GM23338 (cell line): ENCODE data around the gene HLA-DQB1. TPM values are rescaled to one million over a fixed set of nuclear protein-coding genes. Genes with fewer than 3 reads are reported as not detected.

Experiments used
- ATAC-seq: fragments of 200-7000 bp; cut with Tn5 transposase; 3 replicates; pipeline ENCODE4 v1.9.1; 2020
- DNase-seq: peaks from one replicate; pipeline ENCODE4 v3.0.0-alpha.2; 2015; ENCODE audit warnings: low spot score
- H2AFZ ChIP-seq: fragments of 200-600 bp; sonication (generic); 2 replicates; pipeline ENCODE4 v1.8.0; 2016; ENCODE audit warnings: antibody characterized with exemption, mild to moderate bottlenecking, moderate library complexity
- H3F3A ChIP-seq: fragments of 200-600 bp; sonication (generic); replicated peaks from 2 replicates; pipeline ENCODE4 v1.8.0; 2017; ENCODE audit warnings: antibody characterized with exemption, mixed run types, low read depth
- H3K27ac ChIP-seq: fragments of 200-600 bp; sonication (generic); 2 replicates; pipeline ENCODE4 v1.6.1; 2016; ENCODE audit warnings: low read depth
- H3K27me3 ChIP-seq: fragments of 200-600 bp; sonication (generic); 2 replicates; pipeline ENCODE4 v1.8.0; 2016; ENCODE audit warnings: mild to moderate bottlenecking, mixed run types, moderate library complexity; ENCODE audit not compliant: insufficient read depth
- H3K36me3 ChIP-seq: fragments of 200-600 bp; sonication (generic); 2 replicates; pipeline ENCODE4 v1.8.0; 2016; ENCODE audit warnings: mild to moderate bottlenecking; ENCODE audit not compliant: insufficient read depth
- H3K4me1 ChIP-seq: fragments of 200-600 bp; sonication (generic); 2 replicates; pipeline ENCODE4 v1.8.0; 2016; ENCODE audit warnings: mild to moderate bottlenecking, moderate library complexity; ENCODE audit not compliant: insufficient read depth
- H3K4me2 ChIP-seq: fragments of 200-600 bp; sonication (generic); 2 replicates; pipeline ENCODE4 v1.7.1; 2017; ENCODE audit warnings: mixed run types
- H3K4me3 ChIP-seq: fragments of 200-600 bp; sonication (generic); 2 replicates; pipeline ENCODE4 v1.6.1; 2016; ENCODE audit warnings: mixed run types
- H3K79me2 ChIP-seq: fragments of 200-600 bp; sonication (generic); replicated peaks from 2 replicates; pipeline ENCODE4 v1.8.0; 2017; ENCODE audit warnings: mild to moderate bottlenecking; ENCODE audit not compliant: insufficient read depth
- H3K9me2 ChIP-seq: fragments of 200-600 bp; sonication (generic); 2 replicates; pipeline ENCODE4 v1.8.0; 2017; ENCODE audit not compliant: insufficient read depth
- H4K20me1 ChIP-seq: fragments of 200-600 bp; sonication (generic); replicated peaks from 2 replicates; pipeline ENCODE4 v1.8.0; 2017; ENCODE audit warnings: mild to moderate bottlenecking; ENCODE audit not compliant: insufficient read depth
- H3K27ac Mint-ChIP-seq: 2 replicates; pipeline ENCODE4 v1.8.0; 2020; ENCODE audit warnings: inconsistent platforms, mild to moderate bottlenecking, moderate library complexity, mixed read lengths
- H3K27me3 Mint-ChIP-seq: 3 replicates; pipeline ENCODE4 v1.8.0; 2022; ENCODE audit warnings: low read depth, mild to moderate bottlenecking, moderate library complexity, mixed read lengths, inconsistent platforms; ENCODE audit not compliant: insufficient read depth, poor library complexity
- H3K36me3 Mint-ChIP-seq: 3 replicates; pipeline ENCODE4 v1.8.0; 2021; ENCODE audit warnings: low read depth, mild to moderate bottlenecking, inconsistent platforms, moderate library complexity, mixed read lengths
- H3K4me1 Mint-ChIP-seq: 3 replicates; pipeline ENCODE4 v1.8.0; 2020; ENCODE audit warnings: mild to moderate bottlenecking, inconsistent platforms, mixed read lengths
- H3K4me3 Mint-ChIP-seq: 3 replicates; pipeline ENCODE4 v1.8.0; 2021; ENCODE audit warnings: moderate library complexity, mild to moderate bottlenecking, inconsistent platforms, mixed read lengths
- H3K9me3 Mint-ChIP-seq: 3 replicates; pipeline ENCODE4 v1.8.0; 2020; ENCODE audit warnings: moderate library complexity, mild to moderate bottlenecking, inconsistent platforms, mixed read lengths
- CREB1 ChIP-seq: fragments of 250-450 bp; sonication (Bioruptor Pico); IDR thresholded peaks from 2 replicates; pipeline ENCODE4 v1.5.0; 2020; ENCODE audit warnings: low read depth, mild to moderate bottlenecking, moderate library complexity
- EZH2 ChIP-seq: fragments of 200-600 bp; sonication (generic); IDR thresholded peaks from one replicate; pipeline ENCODE4 v1.8.0; 2017; ENCODE audit warnings: antibody characterized with exemption, mild to moderate bottlenecking, low read depth; ENCODE audit not compliant: unreplicated experiment
- EZH2phosphoT487 ChIP-seq: fragments of 200-600 bp; sonication (generic); IDR thresholded peaks from one replicate; pipeline ENCODE4 v1.8.1; 2018; ENCODE audit warnings: antibody characterized with exemption; ENCODE audit not compliant: unreplicated experiment
- JUNB ChIP-seq: IDR thresholded peaks from one replicate; pipeline ENCODE4 v1.6.1; 2016; ENCODE audit warnings: antibody characterized with exemption; ENCODE audit not compliant: unreplicated experiment
- NANOG ChIP-seq: IDR thresholded peaks from 2 replicates; pipeline ENCODE4 v1.6.1; 2016; ENCODE audit warnings: antibody characterized with exemption, borderline replicate concordance
- POLR2AphosphoS5 ChIP-seq: IDR thresholded peaks from 2 replicates; pipeline ENCODE4 v1.6.1; 2016; ENCODE audit warnings: antibody characterized with exemption, low read depth
- STAT1 ChIP-seq: IDR thresholded peaks from one replicate; pipeline ENCODE4 v1.6.1; 2016; ENCODE audit warnings: antibody characterized with exemption; ENCODE audit not compliant: unreplicated experiment
- ZNF114 ChIP-seq: fragments of 250-450 bp; sonication (Bioruptor Pico); IDR thresholded peaks from 2 replicates; pipeline ENCODE4 v1.5.0; 2020; ENCODE audit warnings: mild to moderate bottlenecking, moderate library complexity
- ZNF331 ChIP-seq: fragments of 250-450 bp; sonication (Bioruptor Pico); IDR thresholded peaks from 2 replicates; pipeline ENCODE4 v1.5.0; 2020; ENCODE audit warnings: low read depth, mild to moderate bottlenecking, moderate library complexity
- polyA plus RNA-seq: library from polyadenylated mRNA; unstranded; fragments of >200 nt; fragmentation: Nextera tagmentation; extraction: Ambion mirVana; gene quantifications from 2 replicates; pipeline ENCODE4 v1.2.1, GENCODE V29; 2016
- total RNA-seq: library from RNA; depleted of rRNA; stranded (reverse); fragments of >200 nt; shearing (Covaris generic); gene quantifications from 2 replicates; pipeline ENCODE4 v1.2.3, GENCODE V29; 2014
- TF ChIP-seq, protein P1 (sequence below): IDR thresholded peaks from one replicate; pipeline ENCODE4 v1.6.1; 2018; ENCODE audit warnings: antibody characterized with exemption; ENCODE audit not compliant: unreplicated experiment
- TF ChIP-seq, protein P2 (sequence below), 2 experiments: fragments of 200-600 bp in 1 of 2; sonication (generic) in 1 of 2; conservative IDR thresholded peaks; 2 replicates each; pipeline versions ENCODE4 v1.5.1 to v1.6.1; 2016 to 2017; ENCODE audit warnings: antibody characterized with exemption in 2 of 2, low read depth in 2 of 2, mild to moderate bottlenecking in 2 of 2, moderate library complexity in 1 of 2
- TF ChIP-seq, protein P3 (sequence below): IDR thresholded peaks from 2 replicates; pipeline ENCODE4 v1.6.1; 2016; ENCODE audit warnings: antibody characterized with exemption
- TF ChIP-seq, protein P4 (sequence below): fragments of 250-450 bp; sonication (Bioruptor Pico); IDR thresholded peaks from 2 replicates; pipeline ENCODE4 v1.5.0; 2020; ENCODE audit warnings: mild to moderate bottlenecking, moderate library complexity

Gene HLA-DQB1
- total and polyA plus RNA-seq, 2 experiments from 2014 or later: 5.7 to 6.5 TPM

DNA sequence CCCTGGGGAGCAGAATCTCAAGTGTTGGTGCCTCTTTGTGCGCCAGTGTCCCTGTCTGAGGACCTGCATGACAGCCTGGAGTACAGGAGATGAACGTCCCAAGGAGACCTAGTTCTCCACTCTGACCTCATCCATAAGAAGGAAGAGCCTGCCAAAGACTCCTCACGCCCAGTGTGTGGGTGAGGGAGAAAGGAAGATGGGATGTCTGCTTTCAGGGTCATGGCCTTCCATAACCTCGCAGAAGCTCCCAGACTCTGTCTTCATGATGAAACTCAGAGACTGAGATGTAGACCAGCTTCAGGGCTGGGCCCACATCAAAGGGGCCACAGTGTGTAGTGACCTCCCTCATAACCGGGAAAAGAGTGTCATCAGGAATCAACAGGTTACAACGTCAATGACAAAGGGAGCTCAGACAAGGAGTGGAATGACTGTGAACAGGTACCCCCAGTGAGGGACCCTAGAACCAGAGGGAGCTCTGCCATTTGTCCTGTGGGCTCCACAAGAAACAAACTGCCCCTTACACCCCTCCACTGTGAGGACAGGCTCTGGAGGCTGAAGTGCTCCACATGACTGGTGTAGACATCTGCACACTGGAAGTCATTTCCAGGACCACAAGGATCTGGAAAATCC, 8.1 kb downstream of the HLA-DQB1 start:
- H3K4me1 ChIP-seq: no peaks in the 10 kb centered on the region
- peaks cover 50% of the 10 kb centered on the region for H3K36me3 Mint-ChIP-seq
- H3K9me2 ChIP-seq: no peaks in the 10 kb centered on the region
- TF ChIP-seq, protein P1, sequence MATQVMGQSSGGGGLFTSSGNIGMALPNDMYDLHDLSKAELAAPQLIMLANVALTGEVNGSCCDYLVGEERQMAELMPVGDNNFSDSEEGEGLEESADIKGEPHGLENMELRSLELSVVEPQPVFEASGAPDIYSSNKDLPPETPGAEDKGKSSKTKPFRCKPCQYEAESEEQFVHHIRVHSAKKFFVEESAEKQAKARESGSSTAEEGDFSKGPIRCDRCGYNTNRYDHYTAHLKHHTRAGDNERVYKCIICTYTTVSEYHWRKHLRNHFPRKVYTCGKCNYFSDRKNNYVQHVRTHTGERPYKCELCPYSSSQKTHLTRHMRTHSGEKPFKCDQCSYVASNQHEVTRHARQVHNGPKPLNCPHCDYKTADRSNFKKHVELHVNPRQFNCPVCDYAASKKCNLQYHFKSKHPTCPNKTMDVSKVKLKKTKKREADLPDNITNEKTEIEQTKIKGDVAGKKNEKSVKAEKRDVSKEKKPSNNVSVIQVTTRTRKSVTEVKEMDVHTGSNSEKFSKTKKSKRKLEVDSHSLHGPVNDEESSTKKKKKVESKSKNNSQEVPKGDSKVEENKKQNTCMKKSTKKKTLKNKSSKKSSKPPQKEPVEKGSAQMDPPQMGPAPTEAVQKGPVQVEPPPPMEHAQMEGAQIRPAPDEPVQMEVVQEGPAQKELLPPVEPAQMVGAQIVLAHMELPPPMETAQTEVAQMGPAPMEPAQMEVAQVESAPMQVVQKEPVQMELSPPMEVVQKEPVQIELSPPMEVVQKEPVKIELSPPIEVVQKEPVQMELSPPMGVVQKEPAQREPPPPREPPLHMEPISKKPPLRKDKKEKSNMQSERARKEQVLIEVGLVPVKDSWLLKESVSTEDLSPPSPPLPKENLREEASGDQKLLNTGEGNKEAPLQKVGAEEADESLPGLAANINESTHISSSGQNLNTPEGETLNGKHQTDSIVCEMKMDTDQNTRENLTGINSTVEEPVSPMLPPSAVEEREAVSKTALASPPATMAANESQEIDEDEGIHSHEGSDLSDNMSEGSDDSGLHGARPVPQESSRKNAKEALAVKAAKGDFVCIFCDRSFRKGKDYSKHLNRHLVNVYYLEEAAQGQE: no peak
- TF ChIP-seq JUNB (no peak), EZH2 (no peak), ZNF114 (no peak), POLR2AphosphoS5 (no peak), CREB1 (no peak), STAT1 (no peak), NANOG (no peak), ZNF331 (CRISPR knock-in tag) (no peak), EZH2phosphoT487 (no peak)
- TF ChIP-seq, protein P2, sequence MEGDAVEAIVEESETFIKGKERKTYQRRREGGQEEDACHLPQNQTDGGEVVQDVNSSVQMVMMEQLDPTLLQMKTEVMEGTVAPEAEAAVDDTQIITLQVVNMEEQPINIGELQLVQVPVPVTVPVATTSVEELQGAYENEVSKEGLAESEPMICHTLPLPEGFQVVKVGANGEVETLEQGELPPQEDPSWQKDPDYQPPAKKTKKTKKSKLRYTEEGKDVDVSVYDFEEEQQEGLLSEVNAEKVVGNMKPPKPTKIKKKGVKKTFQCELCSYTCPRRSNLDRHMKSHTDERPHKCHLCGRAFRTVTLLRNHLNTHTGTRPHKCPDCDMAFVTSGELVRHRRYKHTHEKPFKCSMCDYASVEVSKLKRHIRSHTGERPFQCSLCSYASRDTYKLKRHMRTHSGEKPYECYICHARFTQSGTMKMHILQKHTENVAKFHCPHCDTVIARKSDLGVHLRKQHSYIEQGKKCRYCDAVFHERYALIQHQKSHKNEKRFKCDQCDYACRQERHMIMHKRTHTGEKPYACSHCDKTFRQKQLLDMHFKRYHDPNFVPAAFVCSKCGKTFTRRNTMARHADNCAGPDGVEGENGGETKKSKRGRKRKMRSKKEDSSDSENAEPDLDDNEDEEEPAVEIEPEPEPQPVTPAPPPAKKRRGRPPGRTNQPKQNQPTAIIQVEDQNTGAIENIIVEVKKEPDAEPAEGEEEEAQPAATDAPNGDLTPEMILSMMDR (conservative IDR thresholded peaks at IDR 0.05; ENCODE audit: low read depth in 2 of 2): no peak
- TF ChIP-seq, protein P3, sequence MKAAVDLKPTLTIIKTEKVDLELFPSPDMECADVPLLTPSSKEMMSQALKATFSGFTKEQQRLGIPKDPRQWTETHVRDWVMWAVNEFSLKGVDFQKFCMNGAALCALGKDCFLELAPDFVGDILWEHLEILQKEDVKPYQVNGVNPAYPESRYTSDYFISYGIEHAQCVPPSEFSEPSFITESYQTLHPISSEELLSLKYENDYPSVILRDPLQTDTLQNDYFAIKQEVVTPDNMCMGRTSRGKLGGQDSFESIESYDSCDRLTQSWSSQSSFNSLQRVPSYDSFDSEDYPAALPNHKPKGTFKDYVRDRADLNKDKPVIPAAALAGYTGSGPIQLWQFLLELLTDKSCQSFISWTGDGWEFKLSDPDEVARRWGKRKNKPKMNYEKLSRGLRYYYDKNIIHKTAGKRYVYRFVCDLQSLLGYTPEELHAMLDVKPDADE: no peak
- TF ChIP-seq, protein P4, sequence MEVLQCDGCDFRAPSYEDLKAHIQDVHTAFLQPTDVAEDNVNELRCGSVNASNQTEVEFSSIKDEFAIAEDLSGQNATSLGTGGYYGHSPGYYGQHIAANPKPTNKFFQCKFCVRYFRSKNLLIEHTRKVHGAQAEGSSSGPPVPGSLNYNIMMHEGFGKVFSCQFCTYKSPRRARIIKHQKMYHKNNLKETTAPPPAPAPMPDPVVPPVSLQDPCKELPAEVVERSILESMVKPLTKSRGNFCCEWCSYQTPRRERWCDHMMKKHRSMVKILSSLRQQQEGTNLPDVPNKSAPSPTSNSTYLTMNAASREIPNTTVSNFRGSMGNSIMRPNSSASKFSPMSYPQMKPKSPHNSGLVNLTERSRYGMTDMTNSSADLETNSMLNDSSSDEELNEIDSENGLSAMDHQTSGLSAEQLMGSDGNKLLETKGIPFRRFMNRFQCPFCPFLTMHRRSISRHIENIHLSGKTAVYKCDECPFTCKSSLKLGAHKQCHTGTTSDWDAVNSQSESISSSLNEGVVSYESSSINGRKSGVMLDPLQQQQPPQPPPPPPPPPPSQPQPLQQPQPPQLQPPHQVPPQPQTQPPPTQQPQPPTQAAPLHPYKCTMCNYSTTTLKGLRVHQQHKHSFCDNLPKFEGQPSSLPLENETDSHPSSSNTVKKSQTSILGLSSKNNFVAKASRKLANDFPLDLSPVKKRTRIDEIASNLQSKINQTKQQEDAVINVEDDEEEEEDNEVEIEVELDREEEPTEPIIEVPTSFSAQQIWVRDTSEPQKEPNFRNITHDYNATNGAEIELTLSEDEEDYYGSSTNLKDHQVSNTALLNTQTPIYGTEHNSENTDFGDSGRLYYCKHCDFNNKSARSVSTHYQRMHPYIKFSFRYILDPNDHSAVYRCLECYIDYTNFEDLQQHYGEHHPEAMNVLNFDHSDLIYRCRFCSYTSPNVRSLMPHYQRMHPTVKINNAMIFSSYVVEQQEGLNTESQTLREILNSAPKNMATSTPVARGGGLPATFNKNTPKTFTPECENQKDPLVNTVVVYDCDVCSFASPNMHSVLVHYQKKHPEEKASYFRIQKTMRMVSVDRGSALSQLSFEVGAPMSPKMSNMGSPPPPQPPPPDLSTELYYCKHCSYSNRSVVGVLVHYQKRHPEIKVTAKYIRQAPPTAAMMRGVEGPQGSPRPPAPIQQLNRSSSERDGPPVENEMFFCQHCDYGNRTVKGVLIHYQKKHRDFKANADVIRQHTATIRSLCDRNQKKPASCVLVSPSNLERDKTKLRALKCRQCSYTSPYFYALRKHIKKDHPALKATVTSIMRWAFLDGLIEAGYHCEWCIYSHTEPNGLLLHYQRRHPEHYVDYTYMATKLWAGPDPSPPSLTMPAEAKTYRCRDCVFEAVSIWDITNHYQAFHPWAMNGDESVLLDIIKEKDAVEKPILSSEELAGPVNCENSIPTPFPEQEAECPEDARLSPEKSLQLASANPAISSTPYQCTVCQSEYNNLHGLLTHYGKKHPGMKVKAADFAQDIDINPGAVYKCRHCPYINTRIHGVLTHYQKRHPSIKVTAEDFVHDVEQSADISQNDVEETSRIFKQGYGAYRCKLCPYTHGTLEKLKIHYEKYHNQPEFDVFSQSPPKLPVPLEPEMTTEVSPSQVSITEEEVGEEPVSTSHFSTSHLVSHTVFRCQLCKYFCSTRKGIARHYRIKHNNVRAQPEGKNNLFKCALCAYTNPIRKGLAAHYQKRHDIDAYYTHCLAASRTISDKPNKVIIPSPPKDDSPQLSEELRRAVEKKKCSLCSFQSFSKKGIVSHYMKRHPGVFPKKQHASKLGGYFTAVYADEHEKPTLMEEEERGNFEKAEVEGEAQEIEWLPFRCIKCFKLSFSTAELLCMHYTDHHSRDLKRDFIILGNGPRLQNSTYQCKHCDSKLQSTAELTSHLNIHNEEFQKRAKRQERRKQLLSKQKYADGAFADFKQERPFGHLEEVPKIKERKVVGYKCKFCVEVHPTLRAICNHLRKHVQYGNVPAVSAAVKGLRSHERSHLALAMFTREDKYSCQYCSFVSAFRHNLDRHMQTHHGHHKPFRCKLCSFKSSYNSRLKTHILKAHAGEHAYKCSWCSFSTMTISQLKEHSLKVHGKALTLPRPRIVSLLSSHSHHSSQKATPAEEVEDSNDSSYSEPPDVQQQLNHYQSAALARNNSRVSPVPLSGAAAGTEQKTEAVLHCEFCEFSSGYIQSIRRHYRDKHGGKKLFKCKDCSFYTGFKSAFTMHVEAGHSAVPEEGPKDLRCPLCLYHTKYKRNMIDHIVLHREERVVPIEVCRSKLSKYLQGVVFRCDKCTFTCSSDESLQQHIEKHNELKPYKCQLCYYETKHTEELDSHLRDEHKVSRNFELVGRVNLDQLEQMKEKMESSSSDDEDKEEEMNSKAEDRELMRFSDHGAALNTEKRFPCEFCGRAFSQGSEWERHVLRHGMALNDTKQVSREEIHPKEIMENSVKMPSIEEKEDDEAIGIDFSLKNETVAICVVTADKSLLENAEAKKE (CRISPR knock-in tag): no peak
- no peak overlapping the region for H3K4me2 ChIP-seq
- H3K9me3 Mint-ChIP-seq: no peaks in the 10 kb centered on the region
- DNase-seq (no peak), ATAC-seq (no peak)
- H3K27me3 ChIP-seq: peaks cover 4% of the 10 kb centered on the region
- no peaks in the 10 kb centered on the region for H3K79me2 ChIP-seq
- peaks cover 41% of the 10 kb centered on the region for H3K4me1 Mint-ChIP-seq
- H3F3A ChIP-seq: no peaks in the 10 kb centered on the region
- H3K4me3 Mint-ChIP-seq: no peak overlapping the region
- H3K4me3 ChIP-seq: no peak overlapping the region
- peaks cover 3% of the 10 kb centered on the region for H3K27me3 Mint-ChIP-seq
- no peaks in the 10 kb centered on the region for H4K20me1 ChIP-seq
- peak overlapping the region; percentile 77; the same call in 1 of the 2 replicates for H3K27ac Mint-ChIP-seq
- H3K27ac ChIP-seq: no peak overlapping the region
- H3K36me3 ChIP-seq: no peaks in the 10 kb centered on the region
- no peak overlapping the region for H2AFZ ChIP-seq
